Skeletal muscle tissue (tissue), 4 donors: ENCODE data around the gene SEMA3F. TPM values are rescaled to one million over a fixed set of nuclear protein-coding genes. Genes with fewer than 3 reads are reported as not detected.

Experiments
- H3K27ac ChIP-seq: one replicate; pipeline ENCODE4 v1.7.0; 2013; ENCODE audit warnings: mild to moderate bottlenecking, low read depth, low read length, inconsistent platforms
- H3K27me3 ChIP-seq, 3 donors: one replicate each; pipeline ENCODE4 v1.7.0; 2013; ENCODE audit warnings: low read length in 3 of 3; ENCODE audit not compliant: control insufficient read depth in 3 of 3, insufficient read depth in 3 of 3
- H3K36me3 ChIP-seq, 3 donors: one replicate each; pipeline ENCODE4 v1.7.0; 2013; ENCODE audit warnings: low read length in 3 of 3; ENCODE audit not compliant: control insufficient read depth in 3 of 3, insufficient read depth in 3 of 3
- H3K4me1 ChIP-seq, 3 donors: one replicate each; pipeline ENCODE4 v1.7.0; 2013; ENCODE audit warnings: low read length in 3 of 3, mild to moderate bottlenecking in 3 of 3; ENCODE audit not compliant: control insufficient read depth in 3 of 3, insufficient read depth in 3 of 3
- H3K4me3 ChIP-seq, 3 donors: one replicate each; pipeline ENCODE4 v1.7.0; 2013; ENCODE audit warnings: low read length in 3 of 3
- H3K9ac ChIP-seq, 3 donors: one replicate each; pipeline ENCODE4 v1.7.0; 2013; ENCODE audit warnings: low read length in 3 of 3, mild to moderate bottlenecking in 3 of 3, moderate library complexity in 2 of 3, low read depth in 1 of 3
- H3K9me3 ChIP-seq, 3 donors: one replicate each; pipeline ENCODE4 v1.7.0; 2013; ENCODE audit warnings: low read length in 3 of 3; ENCODE audit not compliant: control insufficient read depth in 3 of 3
- total RNA-seq: library from RNA; depleted of rRNA; stranded (reverse); fragments of >200 nt; gene quantifications from one replicate; pipeline ENCODE4 v1.2.3, GENCODE V29; 2014
- donor health status: Osteomylitis.

SEMA3F gene
- total RNA-seq, 1 donor from 2014 or later: 2.1 TPM

GRCh38 chr3:50163572-50164455 lies 8.7 kb downstream of the SEMA3F start:
- Histone ChIP-seq H3K4me1 (peaks cover 71 to 95% (median 90%) of the 10 kb centered on the region in 3 donors), H3K27me3 (no peaks in the 10 kb centered on the region), H3K36me3 (peaks cover 0 to 4% (median 2%) of the 10 kb centered on the region in 3 donors), H3K9me3 (no peaks in the 10 kb centered on the region), H3K4me3 (peak overlapping the region in 2 of 3 donors; percentile 29 to 35), H3K9ac (peak overlapping the region; percentile 7 to 76 (median 38)), H3K27ac (peak overlapping the region; percentile 15)

GRCh38 chr3:50164481-50164880 lies 9.4 kb downstream of the SEMA3F start:
- H3K9ac ChIP-seq: peak overlapping the region; percentile 7 to 76 (median 38)
- peaks cover 75 to 95% (median 91%) of the 10 kb centered on the region in 3 donors for H3K4me1 ChIP-seq
- peak overlapping the region; percentile 10 for H3K27ac ChIP-seq

GRCh38 chr3:50164984-50165909 lies 10.1 kb downstream of the SEMA3F start:
- H3K4me1 ChIP-seq: peaks cover 83 to 96% (median 96%) of the 10 kb centered on the region in 3 donors
- peak overlapping the region in 2 of 3 donors; percentile 27 to 41 for H3K4me3 ChIP-seq
- H3K9ac ChIP-seq: peak overlapping the region; percentile 8 to 76 (median 44)
- peaks cover 0 to 2% (median 2%) of the 10 kb centered on the region in 3 donors for H3K36me3 ChIP-seq
- no peaks in the 10 kb centered on the region for H3K9me3 ChIP-seq
- no peaks in the 10 kb centered on the region for H3K27me3 ChIP-seq
- peak overlapping the region; percentile 51 for H3K27ac ChIP-seq

More at GRCh38 chr3:50164481-50164880, 9.4 kb downstream of the SEMA3F start:
- no peaks in the 10 kb centered on the region for H3K9me3 ChIP-seq
- H3K4me3 ChIP-seq: peak overlapping the region in 2 of 3 donors; percentile 29 to 35
- H3K27me3 ChIP-seq: no peaks in the 10 kb centered on the region
- H3K36me3 ChIP-seq: peaks cover 0 to 4% (median 2%) of the 10 kb centered on the region in 3 donors

GRCh38 chr3:50165910-50166538 lies 10.9 kb downstream of the SEMA3F start:
- Histone ChIP-seq H3K27me3 (no peaks in the 10 kb centered on the region), H3K9me3 (no peaks in the 10 kb centered on the region), H3K4me3 (peak overlapping the region in 2 of 3 donors; percentile 27 to 49), H3K9ac (peak overlapping the region; percentile 8 to 76 (median 44)), H3K27ac (peak overlapping the region; percentile 51), H3K4me1 (peaks cover 88 to 100% (median 99%) of the 10 kb centered on the region in 3 donors), H3K36me3 (peaks cover 0 to 2% (median 2%) of the 10 kb centered on the region in 3 donors)

- Histone ChIP-seq H3K9ac (peak overlapping the region; percentile 12 to 76 (median 23)), H3K36me3 (peaks cover 0 to 2% (median 0%) of the 10 kb centered on the region in 3 donors), H3K9me3 (no peaks in the 10 kb centered on the region), H3K27ac (peak overlapping the region; percentile 51), H3K4me3 (peak overlapping the region in 1 of 3 donors; percentile 49), H3K4me1 (peaks cover 91 to 100% (median 99%) of the 10 kb centered on the region in 3 donors), H3K27me3 (no peaks in the 10 kb centered on the region)
These were observed 11.5 kb downstream of the SEMA3F start for GRCh38 chr3:50166620-50167019.

GRCh38 chr3:50167069-50167840 lies 12.1 kb downstream of the SEMA3F start:
- Histone ChIP-seq H3K9ac (peak overlapping the region; percentile 12 to 68 (median 23)), H3K27ac (peak overlapping the region; percentile 56), H3K27me3 (no peaks in the 10 kb centered on the region), H3K9me3 (no peaks in the 10 kb centered on the region), H3K4me3 (peak overlapping the region in 1 of 3 donors; percentile 29), H3K36me3 (no peaks in the 10 kb centered on the region), H3K4me1 (peaks cover 93 to 100% (median 99%) of the 10 kb centered on the region in 3 donors)

GRCh38 chr3:50167841-50168209 lies 12.7 kb downstream of the SEMA3F start:
- Histone ChIP-seq H3K4me1 (peaks cover 93 to 100% (median 99%) of the 10 kb centered on the region in 3 donors), H3K4me3 (peak overlapping the region in 1 of 3 donors; percentile 6), H3K9ac (peak overlapping the region in 1 of 3 donors; percentile 54), H3K27me3 (no peaks in the 10 kb centered on the region), H3K36me3 (no peaks in the 10 kb centered on the region), H3K27ac (peak overlapping the region; percentile 56), H3K9me3 (no peaks in the 10 kb centered on the region)

GRCh38 chr3:50168388-50168787 lies 13.3 kb downstream of the SEMA3F start:
- Histone ChIP-seq H3K27me3 (no peaks in the 10 kb centered on the region), H3K9me3 (no peaks in the 10 kb centered on the region), H3K9ac (peak overlapping the region in 2 of 3 donors; percentile 6 to 54), H3K4me1 (peaks cover 89 to 96% (median 95%) of the 10 kb centered on the region in 3 donors), H3K27ac (peak overlapping the region; percentile 80), H3K36me3 (no peaks in the 10 kb centered on the region), H3K4me3 (peak overlapping the region in 1 of 3 donors; percentile 6)
